ENCODE data around the gene AP1B1.
"Not testable (repeated sequence)": the region's sequence is repeated elsewhere in the genome, so short reads cannot be mapped to it uniquely, and the experiment has no call there.

The AP1B1 gene

GRCh38 chr22:29369460-29369859 lies 18.9 kb downstream of the AP1B1 start:
- Histone ChIP-seq H3K36me3 (ENCODE audit: control insufficient read depth, insufficient read depth, low read length) (no peaks in the 10 kb centered on the region), H3K9ac (ENCODE audit: low read length) (no peak overlapping the region), H3K27me3 (ENCODE audit: control insufficient read depth, insufficient read depth, low read length) (no peaks in the 10 kb centered on the region), H3K4me3 (ENCODE audit: low read length) (no peak overlapping the region), H3K4me1 (ENCODE audit: control insufficient read depth, insufficient read depth, low read length) (no peaks in the 10 kb centered on the region), H3K9me3 (ENCODE audit: control insufficient read depth, low read length) (no peaks in the 10 kb centered on the region)

- Histone ChIP-seq H3K4me3 (ENCODE audit: low read length) (no peak overlapping the region), H3K9ac (ENCODE audit: low read length) (no peak overlapping the region), H3K27me3 (ENCODE audit: control insufficient read depth, insufficient read depth, low read length) (no peaks in the 10 kb centered on the region), H3K9me3 (ENCODE audit: control insufficient read depth, low read length) (no peaks in the 10 kb centered on the region), H3K36me3 (ENCODE audit: control insufficient read depth, insufficient read depth, low read length) (peaks cover 8% of the 10 kb centered on the region), H3K4me1 (ENCODE audit: control insufficient read depth, insufficient read depth, low read length) (no peaks in the 10 kb centered on the region)
Measured at GRCh38 chr22:29359469-29359868, 28.9 kb downstream of the AP1B1 start.

- H3K36me3 ChIP-seq (ENCODE audit: control insufficient read depth, insufficient read depth, low read length) = peaks cover 14% of the 10 kb centered on the region
- not testable (repeated sequence) for H3K9me3 ChIP-seq (ENCODE audit: control insufficient read depth, low read length); H3K27me3 ChIP-seq (ENCODE audit: control insufficient read depth, insufficient read depth, low read length); H3K4me1 ChIP-seq (ENCODE audit: control insufficient read depth, insufficient read depth, low read length); H3K9ac ChIP-seq (ENCODE audit: low read length); H3K4me3 ChIP-seq (ENCODE audit: low read length)
Measured at GRCh38 chr22:29357193-29357890, 31.0 kb downstream of the AP1B1 start.

GRCh38 chr22:29353860-29354259 lies 34.5 kb downstream of the AP1B1 start:
- Histone ChIP-seq H3K4me3 (ENCODE audit: low read length) (no peak overlapping the region), H3K36me3 (ENCODE audit: control insufficient read depth, insufficient read depth, low read length) (peaks cover 22% of the 10 kb centered on the region), H3K4me1 (ENCODE audit: control insufficient read depth, insufficient read depth, low read length) (no peaks in the 10 kb centered on the region), H3K9me3 (ENCODE audit: control insufficient read depth, low read length) (no peaks in the 10 kb centered on the region), H3K9ac (ENCODE audit: low read length) (no peak overlapping the region), H3K27me3 (ENCODE audit: control insufficient read depth, insufficient read depth, low read length) (no peaks in the 10 kb centered on the region)

- H3K36me3 ChIP-seq (ENCODE audit: control insufficient read depth, insufficient read depth, low read length) = peaks cover 23% of the 10 kb centered on the region
Measured at GRCh38 chr22:29353286-29353685, 35.1 kb downstream of the AP1B1 start.

GRCh38 chr22:29352778-29353177 lies 35.6 kb downstream of the AP1B1 start:
- Histone ChIP-seq H3K9ac (ENCODE audit: low read length) (no peak overlapping the region), H3K4me3 (ENCODE audit: low read length) (no peak overlapping the region), H3K36me3 (ENCODE audit: control insufficient read depth, insufficient read depth, low read length) (peaks cover 28% of the 10 kb centered on the region), H3K9me3 (ENCODE audit: control insufficient read depth, low read length) (no peaks in the 10 kb centered on the region), H3K27me3 (ENCODE audit: control insufficient read depth, insufficient read depth, low read length) (no peaks in the 10 kb centered on the region), H3K4me1 (ENCODE audit: control insufficient read depth, insufficient read depth, low read length) (no peaks in the 10 kb centered on the region)

More at GRCh38 chr22:29353286-29353685, 35.1 kb downstream of the AP1B1 start:
- no peaks in the 10 kb centered on the region for H3K27me3 ChIP-seq (ENCODE audit: control insufficient read depth, insufficient read depth, low read length)
- H3K9me3 ChIP-seq (ENCODE audit: control insufficient read depth, low read length) = no peaks in the 10 kb centered on the region
- H3K4me3 ChIP-seq (ENCODE audit: low read length) = no peak overlapping the region
- no peaks in the 10 kb centered on the region for H3K4me1 ChIP-seq (ENCODE audit: control insufficient read depth, insufficient read depth, low read length)
- no peak overlapping the region for H3K9ac ChIP-seq (ENCODE audit: low read length)

GRCh38 chr22:29351891-29352290 lies 36.5 kb downstream of the AP1B1 start:
- H3K9me3 ChIP-seq (ENCODE audit: control insufficient read depth, low read length) = no peaks in the 10 kb centered on the region
- H3K9ac ChIP-seq (ENCODE audit: low read length) = no peak overlapping the region
- H3K27me3 ChIP-seq (ENCODE audit: control insufficient read depth, insufficient read depth, low read length) = no peaks in the 10 kb centered on the region
- H3K36me3 ChIP-seq (ENCODE audit: control insufficient read depth, insufficient read depth, low read length) = peaks cover 31% of the 10 kb centered on the region
- H3K4me1 ChIP-seq (ENCODE audit: control insufficient read depth, insufficient read depth, low read length) = no peaks in the 10 kb centered on the region
- no peak overlapping the region for H3K4me3 ChIP-seq (ENCODE audit: low read length)

- no peaks in the 10 kb centered on the region for H3K9me3 ChIP-seq (ENCODE audit: control insufficient read depth, low read length)
- no peaks in the 10 kb centered on the region for H3K4me1 ChIP-seq (ENCODE audit: control insufficient read depth, insufficient read depth, low read length)
- H3K4me3 ChIP-seq (ENCODE audit: low read length) = no peak overlapping the region
- no peak overlapping the region for H3K9ac ChIP-seq (ENCODE audit: low read length)
- H3K36me3 ChIP-seq (ENCODE audit: control insufficient read depth, insufficient read depth, low read length) = peaks cover 31% of the 10 kb centered on the region
- H3K27me3 ChIP-seq (ENCODE audit: control insufficient read depth, insufficient read depth, low read length) = no peaks in the 10 kb centered on the region
Measured at GRCh38 chr22:29351042-29351441, 37.3 kb downstream of the AP1B1 start.

- H3K27me3 ChIP-seq (ENCODE audit: control insufficient read depth, insufficient read depth, low read length) = no peaks in the 10 kb centered on the region
- H3K9me3 ChIP-seq (ENCODE audit: control insufficient read depth, low read length) = no peaks in the 10 kb centered on the region
- H3K4me3 ChIP-seq (ENCODE audit: low read length) = no peak overlapping the region
- no peak overlapping the region for H3K9ac ChIP-seq (ENCODE audit: low read length)
- H3K36me3 ChIP-seq (ENCODE audit: control insufficient read depth, insufficient read depth, low read length) = peaks cover 31% of the 10 kb centered on the region
- no peaks in the 10 kb centered on the region for H3K4me1 ChIP-seq (ENCODE audit: control insufficient read depth, insufficient read depth, low read length)
Measured at GRCh38 chr22:29348956-29349355, 39.4 kb downstream of the AP1B1 start.

- no peaks in the 10 kb centered on the region for H3K27me3 ChIP-seq (ENCODE audit: control insufficient read depth, insufficient read depth, low read length)
- no peaks in the 10 kb centered on the region for H3K9me3 ChIP-seq (ENCODE audit: control insufficient read depth, low read length)
- H3K4me1 ChIP-seq (ENCODE audit: control insufficient read depth, insufficient read depth, low read length) = no peaks in the 10 kb centered on the region
- H3K9ac ChIP-seq (ENCODE audit: low read length) = no peak overlapping the region
- no peak overlapping the region for H3K4me3 ChIP-seq (ENCODE audit: low read length)
- peaks cover 24% of the 10 kb centered on the region for H3K36me3 ChIP-seq (ENCODE audit: control insufficient read depth, insufficient read depth, low read length)
Measured at GRCh38 chr22:29348041-29348440, 40.3 kb downstream of the AP1B1 start.

GRCh38 chr22:29346659-29347058 lies 41.7 kb downstream of the AP1B1 start:
- Histone ChIP-seq H3K27me3 (ENCODE audit: control insufficient read depth, insufficient read depth, low read length) (no peaks in the 10 kb centered on the region), H3K4me3 (ENCODE audit: low read length) (no peak overlapping the region), H3K9me3 (ENCODE audit: control insufficient read depth, low read length) (no peaks in the 10 kb centered on the region), H3K4me1 (ENCODE audit: control insufficient read depth, insufficient read depth, low read length) (no peaks in the 10 kb centered on the region), H3K36me3 (ENCODE audit: control insufficient read depth, insufficient read depth, low read length) (peaks cover 24% of the 10 kb centered on the region), H3K9ac (ENCODE audit: low read length) (no peak overlapping the region)

GRCh38 chr22:29345932-29346331 lies 42.4 kb downstream of the AP1B1 start:
- Histone ChIP-seq H3K36me3 (ENCODE audit: control insufficient read depth, insufficient read depth, low read length) (peaks cover 22% of the 10 kb centered on the region), H3K4me1 (ENCODE audit: control insufficient read depth, insufficient read depth, low read length) (no peaks in the 10 kb centered on the region), H3K9me3 (ENCODE audit: control insufficient read depth, low read length) (no peaks in the 10 kb centered on the region), H3K27me3 (ENCODE audit: control insufficient read depth, insufficient read depth, low read length) (no peaks in the 10 kb centered on the region), H3K4me3 (ENCODE audit: low read length) (no peak overlapping the region), H3K9ac (ENCODE audit: low read length) (no peak overlapping the region)

GRCh38 chr22:29344889-29345288 lies 43.5 kb downstream of the AP1B1 start:
- not testable (repeated sequence) for H3K9ac ChIP-seq (ENCODE audit: low read length); H3K27me3 ChIP-seq (ENCODE audit: control insufficient read depth, insufficient read depth, low read length); H3K4me1 ChIP-seq (ENCODE audit: control insufficient read depth, insufficient read depth, low read length); H3K9me3 ChIP-seq (ENCODE audit: control insufficient read depth, low read length); H3K4me3 ChIP-seq (ENCODE audit: low read length)
- peaks cover 28% of the 10 kb centered on the region for H3K36me3 ChIP-seq (ENCODE audit: control insufficient read depth, insufficient read depth, low read length)
